Neural cell (in vitro differentiated cells): ENCODE results near the gene HOXA3.

Source experiments
- TF ChIP-seq, protein P1 (sequence below): fragments of 450-650 bp; IDR thresholded peaks from 2 replicates; pipeline ENCODE4 v1.5.1; 2014; ENCODE audit warnings: antibody characterized with exemption, mild to moderate bottlenecking, moderate library complexity; ENCODE audit not compliant: poor library complexity, severe bottlenecking
- TF ChIP-seq, protein P2 (sequence below): IDR thresholded peaks from 2 replicates; pipeline ENCODE4 v1.6.1; 2012; ENCODE audit warnings: borderline replicate concordance

DNA sequence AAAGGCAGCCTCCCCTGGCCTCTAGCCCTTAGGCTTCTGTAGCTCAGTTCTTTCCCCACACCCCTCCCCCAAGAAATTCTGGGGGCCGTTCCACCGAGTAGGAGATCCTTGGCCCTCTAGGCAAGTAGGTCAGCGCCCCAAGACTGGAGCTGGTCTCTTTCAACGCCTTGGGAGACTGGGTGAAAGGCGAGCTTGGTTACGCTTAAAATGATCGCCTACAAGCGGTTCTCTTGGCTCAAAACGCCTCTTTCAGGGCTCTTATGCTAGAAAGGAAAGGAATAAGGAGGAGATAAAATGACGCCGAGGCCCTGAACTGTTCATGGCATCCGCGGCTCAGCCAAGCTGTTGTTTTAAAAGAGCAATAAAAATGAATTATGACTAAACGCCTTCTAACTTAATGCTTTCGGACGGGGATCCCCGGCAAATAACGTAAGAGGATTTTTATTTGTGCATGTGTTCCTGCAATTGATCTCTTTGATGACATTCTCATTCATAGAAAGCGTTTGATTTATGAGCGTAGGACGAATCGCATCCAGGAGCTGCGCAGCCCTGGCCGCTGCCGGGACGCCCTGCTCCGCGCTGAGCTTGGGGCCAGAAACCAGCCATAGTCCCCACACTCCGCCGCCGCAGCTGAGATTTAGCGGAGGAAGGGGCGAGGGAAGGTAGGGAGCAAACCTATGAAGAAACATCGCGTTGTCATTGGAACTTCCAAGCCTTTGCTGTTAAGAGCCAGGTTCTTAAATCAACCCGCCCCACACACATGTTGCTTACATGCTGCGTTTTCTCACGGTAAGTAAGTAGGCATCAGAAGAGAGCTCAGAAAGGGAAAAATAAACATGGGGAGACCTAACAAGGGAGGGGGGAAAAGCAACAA, 53.6 kb downstream of the HOXA3 start:
- TF ChIP-seq, protein P1, sequence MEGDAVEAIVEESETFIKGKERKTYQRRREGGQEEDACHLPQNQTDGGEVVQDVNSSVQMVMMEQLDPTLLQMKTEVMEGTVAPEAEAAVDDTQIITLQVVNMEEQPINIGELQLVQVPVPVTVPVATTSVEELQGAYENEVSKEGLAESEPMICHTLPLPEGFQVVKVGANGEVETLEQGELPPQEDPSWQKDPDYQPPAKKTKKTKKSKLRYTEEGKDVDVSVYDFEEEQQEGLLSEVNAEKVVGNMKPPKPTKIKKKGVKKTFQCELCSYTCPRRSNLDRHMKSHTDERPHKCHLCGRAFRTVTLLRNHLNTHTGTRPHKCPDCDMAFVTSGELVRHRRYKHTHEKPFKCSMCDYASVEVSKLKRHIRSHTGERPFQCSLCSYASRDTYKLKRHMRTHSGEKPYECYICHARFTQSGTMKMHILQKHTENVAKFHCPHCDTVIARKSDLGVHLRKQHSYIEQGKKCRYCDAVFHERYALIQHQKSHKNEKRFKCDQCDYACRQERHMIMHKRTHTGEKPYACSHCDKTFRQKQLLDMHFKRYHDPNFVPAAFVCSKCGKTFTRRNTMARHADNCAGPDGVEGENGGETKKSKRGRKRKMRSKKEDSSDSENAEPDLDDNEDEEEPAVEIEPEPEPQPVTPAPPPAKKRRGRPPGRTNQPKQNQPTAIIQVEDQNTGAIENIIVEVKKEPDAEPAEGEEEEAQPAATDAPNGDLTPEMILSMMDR, result no peak
- TF ChIP-seq, protein P2, sequence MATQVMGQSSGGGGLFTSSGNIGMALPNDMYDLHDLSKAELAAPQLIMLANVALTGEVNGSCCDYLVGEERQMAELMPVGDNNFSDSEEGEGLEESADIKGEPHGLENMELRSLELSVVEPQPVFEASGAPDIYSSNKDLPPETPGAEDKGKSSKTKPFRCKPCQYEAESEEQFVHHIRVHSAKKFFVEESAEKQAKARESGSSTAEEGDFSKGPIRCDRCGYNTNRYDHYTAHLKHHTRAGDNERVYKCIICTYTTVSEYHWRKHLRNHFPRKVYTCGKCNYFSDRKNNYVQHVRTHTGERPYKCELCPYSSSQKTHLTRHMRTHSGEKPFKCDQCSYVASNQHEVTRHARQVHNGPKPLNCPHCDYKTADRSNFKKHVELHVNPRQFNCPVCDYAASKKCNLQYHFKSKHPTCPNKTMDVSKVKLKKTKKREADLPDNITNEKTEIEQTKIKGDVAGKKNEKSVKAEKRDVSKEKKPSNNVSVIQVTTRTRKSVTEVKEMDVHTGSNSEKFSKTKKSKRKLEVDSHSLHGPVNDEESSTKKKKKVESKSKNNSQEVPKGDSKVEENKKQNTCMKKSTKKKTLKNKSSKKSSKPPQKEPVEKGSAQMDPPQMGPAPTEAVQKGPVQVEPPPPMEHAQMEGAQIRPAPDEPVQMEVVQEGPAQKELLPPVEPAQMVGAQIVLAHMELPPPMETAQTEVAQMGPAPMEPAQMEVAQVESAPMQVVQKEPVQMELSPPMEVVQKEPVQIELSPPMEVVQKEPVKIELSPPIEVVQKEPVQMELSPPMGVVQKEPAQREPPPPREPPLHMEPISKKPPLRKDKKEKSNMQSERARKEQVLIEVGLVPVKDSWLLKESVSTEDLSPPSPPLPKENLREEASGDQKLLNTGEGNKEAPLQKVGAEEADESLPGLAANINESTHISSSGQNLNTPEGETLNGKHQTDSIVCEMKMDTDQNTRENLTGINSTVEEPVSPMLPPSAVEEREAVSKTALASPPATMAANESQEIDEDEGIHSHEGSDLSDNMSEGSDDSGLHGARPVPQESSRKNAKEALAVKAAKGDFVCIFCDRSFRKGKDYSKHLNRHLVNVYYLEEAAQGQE, result no peak
